Ureter (tissue), 1 donor: ENCODE measurements around the gene DLX4. TPM values are rescaled to one million over a fixed set of nuclear protein-coding genes. Genes with fewer than 3 reads are reported as not detected.

Source experiments
- DNase-seq: peaks from one replicate; pipeline ENCODE4 v3.0.0-alpha.2; 2020; ENCODE audit warnings: low spot score
- total RNA-seq: library from RNA; stranded (reverse); gene quantifications from one replicate; pipeline ENCODE4 v1.2.4, GENCODE V29; 2023
- donor health status: DM: yes; HTN: yes; CAD: no.

The DLX4 gene
- total RNA-seq = 1.1 TPM

DNA sequence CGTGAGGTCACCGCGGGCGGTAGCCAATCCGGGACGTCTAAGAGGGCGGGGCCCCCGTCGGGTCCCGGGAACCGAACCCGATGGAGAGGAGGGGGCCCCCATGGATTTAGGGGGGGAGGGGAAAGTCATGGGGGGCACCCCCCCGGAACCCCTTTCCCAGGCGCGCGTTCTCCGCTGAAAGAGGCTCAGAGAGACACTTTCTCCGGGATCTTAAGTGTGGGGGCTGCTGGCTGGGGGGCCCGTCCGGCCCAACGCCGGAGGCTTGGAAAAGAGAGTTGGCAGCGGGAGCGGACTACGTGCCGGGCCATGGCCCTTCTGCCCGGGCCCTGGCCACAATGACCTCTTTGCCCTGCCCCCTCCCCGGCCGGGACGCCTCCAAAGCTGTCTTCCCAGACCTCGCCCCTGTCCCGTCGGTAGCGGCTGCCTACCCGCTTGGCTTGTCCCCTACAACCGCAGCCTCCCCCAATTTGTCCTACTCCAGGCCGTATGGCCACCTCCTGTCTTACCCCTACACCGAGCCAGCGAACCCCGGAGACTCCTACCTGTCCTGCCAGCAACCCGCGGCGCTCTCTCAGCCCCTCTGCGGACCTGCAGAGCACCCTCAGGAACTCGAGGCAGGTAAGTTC, at the start of gene DLX4:
Gene DLX4, plus strand, starts transcription at position 57 of the 626 bp plus-strand sequence. Its CDS starts 279 bp downstream, at position 336.
- DNase-seq = no peak

DNA sequence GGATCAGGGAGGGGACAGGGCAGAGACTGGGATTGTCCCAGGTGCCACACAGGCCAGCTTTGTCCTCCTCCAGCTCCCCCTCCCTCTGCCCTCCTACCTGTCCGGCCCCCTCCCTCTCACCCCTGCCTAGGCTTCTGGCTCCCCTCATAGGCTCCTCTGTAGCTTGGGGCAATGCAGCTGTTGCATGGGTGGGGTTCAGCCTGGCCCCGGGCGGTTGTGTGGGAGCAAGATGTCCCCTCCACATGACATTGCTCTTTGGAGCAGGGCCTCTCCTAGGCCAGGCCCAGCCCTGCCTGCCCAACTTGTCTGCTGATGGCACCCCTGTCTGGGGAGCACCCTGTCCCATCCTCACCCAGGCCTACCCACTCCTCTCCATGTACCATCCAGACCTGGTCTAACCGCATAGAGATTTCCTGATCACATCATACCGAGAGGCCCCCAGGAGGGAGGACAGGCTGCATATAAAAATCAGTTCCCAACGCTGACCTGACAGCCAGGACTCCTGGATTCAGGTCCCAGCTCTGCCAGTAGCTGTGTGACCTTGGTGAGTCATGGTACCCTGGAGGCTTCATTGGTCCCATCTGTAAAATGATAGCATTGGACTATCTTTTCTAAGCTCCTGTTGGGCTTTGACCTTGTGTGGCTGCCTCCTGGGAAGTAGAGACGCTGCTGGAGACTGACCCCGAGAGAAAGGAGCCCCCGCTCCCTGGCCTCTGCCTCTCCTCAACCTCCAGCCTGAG, 48.8 kb upstream of the DLX4 start:
- no peak for DNase-seq

DNA sequence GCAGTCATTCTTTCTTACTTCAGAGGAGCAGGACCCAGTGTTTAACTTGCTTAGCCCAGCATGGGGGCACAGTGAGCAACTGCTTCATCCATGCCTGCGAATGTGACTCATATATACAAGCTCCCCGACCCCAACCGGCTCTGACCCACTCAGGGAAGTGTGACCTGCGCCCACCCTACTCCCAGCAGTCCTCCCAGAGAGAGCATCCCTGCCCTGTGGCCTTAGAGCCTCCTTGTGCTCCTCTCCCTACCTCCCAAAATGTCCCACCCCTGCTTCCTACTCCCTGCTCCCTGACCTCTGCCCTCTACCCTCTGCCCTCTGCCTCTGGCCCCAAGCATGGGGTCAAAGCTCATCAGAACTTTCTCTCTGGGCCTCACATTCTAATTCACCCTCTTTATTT, 46.9 kb upstream of the DLX4 start:
- DNase-seq = no peak

GRCh38 chr17:49924116-49924515, 44.9 kb upstream of the DLX4 start:
- DNase-seq = no peak

DNA sequence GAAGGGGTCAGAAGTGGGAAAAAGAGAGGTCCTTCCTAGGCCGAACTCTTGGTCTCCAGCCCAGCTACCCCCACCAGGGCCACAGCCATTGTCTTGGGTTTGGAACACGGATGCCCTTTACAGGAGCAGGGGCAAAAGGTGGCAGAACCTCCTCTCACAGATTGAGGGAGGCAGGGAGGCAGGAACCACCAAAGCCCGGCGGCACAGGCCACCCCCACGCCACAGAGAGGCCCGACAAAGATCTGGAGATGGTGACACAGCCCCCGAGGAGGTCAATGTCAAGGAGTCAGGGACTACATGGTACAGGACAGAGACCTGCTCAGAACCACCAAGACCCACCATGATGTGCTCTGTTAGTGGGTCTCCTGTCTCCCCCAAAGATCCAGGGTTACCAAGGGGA, 44.4 kb upstream of the DLX4 start:
- no peak for DNase-seq

GRCh38 chr17:49925921-49926320, 43.1 kb upstream of the DLX4 start:
- DNase-seq = no peak

DNA sequence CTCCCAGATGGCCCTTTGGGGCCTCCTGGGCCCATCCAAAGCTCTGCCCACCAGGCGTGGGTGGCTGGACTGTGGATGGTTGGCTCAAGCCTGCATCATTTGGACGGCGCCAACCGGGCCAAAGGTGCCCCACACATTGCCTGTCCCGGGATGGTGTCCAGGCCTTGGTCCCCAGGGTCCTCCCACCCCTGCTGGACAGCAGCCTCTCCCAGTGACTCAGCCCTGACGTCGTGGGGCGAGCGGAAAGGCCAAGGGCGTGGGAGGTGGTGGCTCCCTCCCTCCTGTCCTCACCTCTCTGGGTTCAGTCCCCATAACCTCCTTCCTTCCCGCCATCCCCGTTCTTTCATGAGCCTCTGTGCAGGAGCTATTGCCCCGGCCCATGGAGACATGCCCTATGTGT, 42.1 kb upstream of the DLX4 start:
- DNase-seq = no peak

DNA sequence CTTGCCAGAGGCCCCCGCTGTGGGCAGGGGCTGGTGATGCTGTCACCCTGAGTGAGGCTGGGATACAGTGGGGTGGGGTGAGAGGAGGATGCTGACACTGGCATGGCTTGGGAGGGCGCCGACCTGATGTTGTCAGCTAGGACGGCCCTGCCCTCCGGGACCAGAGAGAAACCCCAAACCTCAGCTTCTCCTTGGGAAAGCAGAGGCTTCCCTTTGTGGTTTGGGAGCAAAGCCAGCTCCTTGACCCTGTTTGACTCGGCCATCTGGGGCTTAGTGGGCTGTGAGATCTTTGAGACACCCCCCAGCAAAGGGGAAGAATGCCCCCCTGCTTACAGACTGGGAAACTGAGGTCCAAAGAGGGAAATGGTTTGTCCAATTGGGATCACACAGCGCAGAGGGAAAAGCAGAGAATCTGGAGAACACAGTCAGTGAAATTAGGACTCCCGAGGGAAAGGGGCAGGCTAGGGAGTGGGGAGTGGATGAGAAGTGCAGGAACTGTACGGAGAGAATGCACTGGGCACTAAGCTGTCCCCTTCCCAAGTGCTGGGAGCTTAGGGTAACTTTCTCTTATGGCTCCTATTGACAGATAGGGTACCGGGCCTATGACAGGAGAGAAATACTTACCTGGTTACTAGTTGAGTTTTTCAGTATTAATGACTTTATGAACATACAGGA, 40.7 kb upstream of the DLX4 start:
- no peak for DNase-seq

GRCh38 chr17:49928837-49929475, 40.0 kb upstream of the DLX4 start:
- no peak for DNase-seq

DNA sequence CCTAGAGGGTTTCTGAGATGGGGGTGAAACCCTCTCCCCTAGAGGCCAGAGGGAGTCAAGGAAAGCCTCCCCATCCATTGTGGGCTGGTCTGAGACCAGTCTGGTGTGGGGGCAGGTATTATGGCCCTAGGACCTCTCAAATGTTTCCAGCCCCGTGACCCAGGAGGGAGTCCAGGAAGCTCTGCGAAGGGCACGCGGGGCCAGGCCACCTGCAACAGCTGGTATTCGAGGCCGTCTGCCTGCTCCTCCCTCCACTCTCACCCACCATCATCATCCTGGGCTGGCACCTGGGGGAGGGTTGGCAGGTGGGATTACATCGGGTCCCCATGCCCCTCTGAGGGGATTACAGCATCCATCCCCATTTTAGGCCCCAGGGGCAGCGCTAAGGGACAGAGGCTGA, 38.1 kb upstream of the DLX4 start:
- no peak for DNase-seq

DNA sequence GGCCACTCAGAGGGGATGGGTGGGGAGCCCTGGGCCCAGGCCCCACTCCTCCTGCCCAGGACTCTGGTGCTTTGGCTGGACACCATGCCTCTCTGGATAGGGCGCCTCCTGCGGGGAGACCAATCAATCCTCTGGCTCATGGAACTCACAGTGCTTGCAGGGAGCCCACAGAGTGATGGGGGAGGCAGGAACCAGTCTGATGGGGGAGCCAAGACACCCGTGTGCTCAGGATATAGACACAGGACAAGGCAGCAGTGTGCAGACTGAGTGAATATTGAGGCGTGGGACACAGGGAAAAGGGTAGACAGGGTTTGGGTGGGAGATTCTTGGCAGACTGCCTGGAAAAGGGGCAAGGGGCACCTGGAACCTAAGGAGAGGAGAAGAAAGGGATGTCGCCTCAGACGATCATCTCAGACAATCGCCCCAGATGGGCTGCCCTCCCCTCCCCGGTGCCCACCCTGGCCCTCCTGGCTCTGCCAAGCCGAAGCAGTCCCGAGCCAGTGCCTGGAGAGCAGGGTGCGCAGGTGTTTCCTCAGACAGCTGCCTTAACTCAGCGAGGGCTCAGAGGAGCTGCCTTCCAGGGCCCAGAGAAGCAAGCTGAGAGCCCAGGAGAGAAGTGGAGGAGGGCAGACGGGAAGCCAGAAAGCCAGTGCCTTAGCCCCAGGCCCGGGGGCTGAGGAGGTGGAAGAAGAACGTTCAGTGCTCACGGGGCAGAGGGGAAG, 37.4 kb upstream of the DLX4 start:
- DNase-seq = no peak

DNA sequence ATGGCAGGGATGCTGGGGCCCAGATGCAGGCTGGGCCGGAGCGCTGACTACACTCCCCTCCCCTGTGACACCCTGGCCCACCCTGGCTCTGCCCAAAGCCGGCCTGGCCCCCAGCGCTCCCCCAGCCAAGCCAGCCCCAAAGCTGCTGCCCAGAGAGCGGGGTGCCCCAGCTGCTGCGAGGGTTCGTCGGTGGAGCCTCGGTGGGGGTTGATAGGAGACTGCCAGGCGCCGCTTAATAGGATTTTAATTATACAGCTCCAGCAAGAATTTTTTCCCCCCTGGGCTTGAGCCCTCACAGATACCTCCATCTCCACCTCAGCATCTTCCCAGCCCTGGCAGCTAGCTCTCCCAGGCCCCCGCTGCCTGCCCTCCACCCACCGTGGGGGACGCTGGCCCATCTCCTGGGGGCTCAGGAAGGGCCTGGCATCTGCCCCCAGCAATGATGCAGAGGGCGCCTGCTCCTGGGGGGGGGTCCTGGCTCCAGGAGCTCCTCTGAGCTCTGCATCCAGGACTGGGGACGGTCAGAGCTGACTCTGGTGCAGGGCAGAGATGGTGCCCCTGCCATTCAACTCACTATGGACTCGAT, 36.8 kb upstream of the DLX4 start:
- DNase-seq = no peak

GRCh38 chr17:49932901-49933300, 36.1 kb upstream of the DLX4 start:
- no peak for DNase-seq

- DNase-seq = no peak
Measured at GRCh38 chr17:49935526-49936210, 33.3 kb upstream of the DLX4 start.

DNA sequence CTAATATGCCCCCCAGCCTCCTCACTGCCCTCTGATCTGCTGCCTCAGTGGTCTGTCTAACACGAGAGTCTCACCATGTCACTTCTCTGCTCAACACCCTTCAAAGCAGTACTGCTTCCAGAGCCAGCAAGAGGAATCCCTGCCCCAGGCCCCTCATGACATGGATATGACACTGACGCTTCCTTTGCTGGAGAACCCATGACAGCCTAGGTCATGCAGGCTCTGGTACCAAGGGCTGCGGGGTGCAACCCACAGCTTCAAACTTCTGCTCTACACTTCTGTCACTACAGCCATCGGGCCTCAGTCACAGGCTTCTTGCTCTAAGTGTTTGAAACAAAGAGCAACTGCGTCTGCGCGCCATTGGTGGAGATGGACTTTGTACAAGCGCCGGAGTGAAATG, 32.6 kb upstream of the DLX4 start:
- no peak for DNase-seq

GRCh38 chr17:49939318-49939717, 29.7 kb upstream of the DLX4 start:
- DNase-seq = no peak

DNA sequence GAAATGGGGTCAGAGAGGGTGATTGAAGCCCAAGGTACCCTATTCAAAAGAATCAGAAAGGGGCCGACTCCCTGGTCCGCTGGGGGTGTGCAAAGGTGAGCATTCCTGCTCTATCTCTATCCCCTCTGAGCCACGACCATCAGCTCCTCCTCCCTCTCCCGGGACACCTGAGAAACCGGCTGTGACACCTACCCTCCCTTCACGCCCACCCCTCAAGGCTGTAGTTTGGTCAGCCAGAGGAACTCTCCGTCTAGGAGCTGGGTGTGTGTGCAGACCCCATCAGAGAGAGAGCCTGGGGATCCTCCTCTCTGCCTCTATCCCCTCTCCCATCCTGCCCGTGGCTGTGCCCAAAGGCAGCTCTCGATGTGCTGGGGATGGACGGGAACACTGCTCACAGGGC, 27.6 kb upstream of the DLX4 start:
- no peak for DNase-seq

DNA sequence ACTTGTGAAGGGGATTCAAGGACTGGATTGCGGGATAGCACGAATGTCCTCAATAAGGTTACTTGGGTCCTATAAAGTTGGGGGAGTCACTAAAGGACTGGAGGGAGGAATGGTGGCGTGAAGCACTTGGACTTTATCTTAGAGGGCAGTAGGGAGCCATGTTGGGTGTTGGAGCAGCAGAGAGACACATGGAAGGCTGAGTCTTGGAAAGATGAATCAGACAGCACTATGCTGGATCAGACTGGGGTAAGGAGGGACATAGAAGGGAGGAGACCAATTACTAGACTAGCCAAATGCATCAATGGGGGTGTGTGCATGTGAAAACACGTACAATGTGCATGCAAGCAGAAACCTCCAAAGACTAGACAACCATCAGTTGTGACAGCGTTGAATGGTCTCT, 26.0 kb upstream of the DLX4 start:
- no peak for DNase-seq

DNA sequence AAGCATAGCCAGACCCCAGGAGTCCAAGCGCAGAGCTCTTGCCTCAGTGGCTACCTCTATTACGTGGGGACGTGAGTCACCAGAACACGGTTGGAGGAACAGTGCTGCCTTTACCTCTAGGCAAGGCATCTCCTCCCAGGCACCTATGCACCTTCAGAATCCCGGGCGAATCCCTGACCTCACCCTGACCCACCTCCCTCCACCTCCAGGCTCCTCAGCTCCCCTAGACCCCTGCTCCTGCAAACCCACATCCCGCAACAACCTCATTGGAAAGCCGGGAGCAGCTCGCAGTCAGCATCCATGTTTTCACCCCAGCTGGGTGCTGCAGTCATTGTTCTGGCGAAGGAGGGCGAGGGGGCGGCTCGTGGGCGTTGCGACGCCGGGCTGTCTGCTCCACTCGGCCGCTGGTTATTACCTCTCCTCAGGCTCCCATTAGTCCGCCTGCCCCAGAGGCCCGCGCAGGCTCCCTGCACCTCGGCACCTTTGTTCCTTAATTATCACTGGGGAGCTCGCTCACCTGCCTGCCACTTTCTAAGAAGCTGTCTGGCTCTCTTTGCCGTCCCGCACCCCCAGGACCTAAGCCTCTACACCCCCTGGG, 24.6 kb upstream of the DLX4 start:
- DNase-seq = no peak

GRCh38 chr17:49946208-49946607, 22.8 kb upstream of the DLX4 start:
- DNase-seq = no peak
